ENCODE data around the gene XPNPEP2. TPM values are rescaled to one million over a fixed set of nuclear protein-coding genes. Genes with fewer than 3 reads are reported as not detected.

XPNPEP2 gene
- total RNA-seq, 2 donors from 2014 or later: 0.20 to 0.31 TPM

- H3K27ac ChIP-seq (ENCODE audit: low read depth, low read length): no peak overlapping the region
Observed at GRCh38 chrX:129719931-129720530, 18.7 kb upstream of the XPNPEP2 start.

DNA sequence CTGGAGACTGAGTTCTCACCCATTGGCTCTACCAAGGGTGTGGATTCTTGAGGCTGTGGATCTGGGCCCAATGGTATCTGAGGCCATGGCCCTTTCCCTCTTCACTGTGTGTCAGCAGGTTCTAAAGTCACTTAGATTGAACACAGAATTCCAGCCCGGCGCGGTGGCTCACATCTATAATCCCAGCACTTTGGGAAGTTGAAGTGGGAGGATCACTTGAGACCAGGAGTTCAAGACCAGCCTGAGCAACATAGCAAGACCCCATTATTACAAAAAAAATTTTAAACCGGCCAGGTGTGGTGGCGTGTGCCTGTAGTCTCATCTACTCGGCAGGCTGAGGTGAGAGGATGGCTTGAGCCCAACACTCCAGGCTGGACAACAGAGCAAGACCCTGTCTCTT lies 18.0 kb upstream of the XPNPEP2 start:
- Histone ChIP-seq H3K4me3 (ENCODE audit: low read length) (no peak overlapping the region), H3K27ac (ENCODE audit: low read depth, low read length) (no peak overlapping the region), H3K9ac (ENCODE audit: extremely low read depth, low read length, poor library complexity, severe bottlenecking) (no peak overlapping the region), H3K4me1 (ENCODE audit: control insufficient read depth, insufficient read depth, low read length) (no peaks in the 10 kb centered on the region), H3K9me3 (ENCODE audit: control insufficient read depth, low read length) (no peaks in the 10 kb centered on the region), H3K36me3 (ENCODE audit: control insufficient read depth, insufficient read depth, low read length) (no peaks in the 10 kb centered on the region), H3K27me3 (ENCODE audit: control insufficient read depth, insufficient read depth, low read length, poor library complexity, severe bottlenecking) (no peaks in the 10 kb centered on the region)
- Mint-ChIP-seq H3K9me3 (peaks cover 4% of the 10 kb centered on the region), H3K27ac (no peak overlapping the region), H3K4me1 (peaks cover 19% of the 10 kb centered on the region), H3K36me3 (ENCODE audit: low read depth) (no peaks in the 10 kb centered on the region), H3K27me3 (ENCODE audit: insufficient read depth) (no peaks in the 10 kb centered on the region), H3K4me3 (no peak overlapping the region)
- TF ChIP-seq, protein P1, sequence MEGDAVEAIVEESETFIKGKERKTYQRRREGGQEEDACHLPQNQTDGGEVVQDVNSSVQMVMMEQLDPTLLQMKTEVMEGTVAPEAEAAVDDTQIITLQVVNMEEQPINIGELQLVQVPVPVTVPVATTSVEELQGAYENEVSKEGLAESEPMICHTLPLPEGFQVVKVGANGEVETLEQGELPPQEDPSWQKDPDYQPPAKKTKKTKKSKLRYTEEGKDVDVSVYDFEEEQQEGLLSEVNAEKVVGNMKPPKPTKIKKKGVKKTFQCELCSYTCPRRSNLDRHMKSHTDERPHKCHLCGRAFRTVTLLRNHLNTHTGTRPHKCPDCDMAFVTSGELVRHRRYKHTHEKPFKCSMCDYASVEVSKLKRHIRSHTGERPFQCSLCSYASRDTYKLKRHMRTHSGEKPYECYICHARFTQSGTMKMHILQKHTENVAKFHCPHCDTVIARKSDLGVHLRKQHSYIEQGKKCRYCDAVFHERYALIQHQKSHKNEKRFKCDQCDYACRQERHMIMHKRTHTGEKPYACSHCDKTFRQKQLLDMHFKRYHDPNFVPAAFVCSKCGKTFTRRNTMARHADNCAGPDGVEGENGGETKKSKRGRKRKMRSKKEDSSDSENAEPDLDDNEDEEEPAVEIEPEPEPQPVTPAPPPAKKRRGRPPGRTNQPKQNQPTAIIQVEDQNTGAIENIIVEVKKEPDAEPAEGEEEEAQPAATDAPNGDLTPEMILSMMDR (conservative IDR thresholded peaks at IDR 0.05): no peak
- 92 to 100% methylated on average over 1 to 6 of the region's 6 CpGs for WGBS, 2 experiments (ENCODE audit: insufficient coverage in 1 of 2, insufficient read length in 1 of 2)
- DNase-seq: no peak

More at GRCh38 chrX:129719931-129720530, 18.7 kb upstream of the XPNPEP2 start:
- no peaks in the 10 kb centered on the region for H3K36me3 ChIP-seq (ENCODE audit: control insufficient read depth, insufficient read depth, low read length)
- Mint-ChIP-seq H3K36me3 (ENCODE audit: low read depth) (no peaks in the 10 kb centered on the region), H3K4me3 (no peak overlapping the region), H3K27me3 (ENCODE audit: insufficient read depth) (no peaks in the 10 kb centered on the region), H3K27ac (no peak overlapping the region), H3K4me1 (peaks cover 19% of the 10 kb centered on the region), H3K9me3 (peaks cover 4% of the 10 kb centered on the region)
- WGBS, 2 experiments (ENCODE audit: insufficient coverage in 1 of 2, insufficient read length in 1 of 2): 57 to 78% methylated on average over 2 to 9 of the region's 11 CpGs
- peak; percentile 51 for DNase-seq
- H3K9ac ChIP-seq (ENCODE audit: extremely low read depth, low read length, poor library complexity, severe bottlenecking): no peak overlapping the region
- no peaks in the 10 kb centered on the region for H3K27me3 ChIP-seq (ENCODE audit: control insufficient read depth, insufficient read depth, low read length, poor library complexity, severe bottlenecking)
- TF ChIP-seq, protein P1 (conservative IDR thresholded peaks at IDR 0.05): no peak
- no peaks in the 10 kb centered on the region for H3K9me3 ChIP-seq (ENCODE audit: control insufficient read depth, low read length)
- H3K4me1 ChIP-seq (ENCODE audit: control insufficient read depth, insufficient read depth, low read length): no peaks in the 10 kb centered on the region
- H3K4me3 ChIP-seq (ENCODE audit: low read length): no peak overlapping the region

- peaks cover 4% of the 10 kb centered on the region for H3K9me3 Mint-ChIP-seq
- H3K36me3 Mint-ChIP-seq (ENCODE audit: low read depth): no peaks in the 10 kb centered on the region
- Histone ChIP-seq H3K4me1 (ENCODE audit: control insufficient read depth, insufficient read depth, low read length) (no peaks in the 10 kb centered on the region), H3K4me3 (ENCODE audit: low read length) (no peak overlapping the region), H3K27me3 (ENCODE audit: control insufficient read depth, insufficient read depth, low read length, poor library complexity, severe bottlenecking) (no peaks in the 10 kb centered on the region), H3K9ac (ENCODE audit: extremely low read depth, low read length, poor library complexity, severe bottlenecking) (no peak overlapping the region), H3K9me3 (ENCODE audit: control insufficient read depth, low read length) (no peaks in the 10 kb centered on the region), H3K36me3 (ENCODE audit: control insufficient read depth, insufficient read depth, low read length) (no peaks in the 10 kb centered on the region), H3K27ac (ENCODE audit: low read depth, low read length) (no peak overlapping the region)
- peaks cover 19% of the 10 kb centered on the region for H3K4me1 Mint-ChIP-seq
- DNase-seq: peak; percentile 9
- 80 to 97% methylated on average over 1 to 2 of the region's 2 CpGs for WGBS, 2 experiments (ENCODE audit: insufficient coverage in 1 of 2, insufficient read length in 1 of 2)
- no peaks in the 10 kb centered on the region for H3K27me3 Mint-ChIP-seq (ENCODE audit: insufficient read depth)
- TF ChIP-seq, protein P1 (conservative IDR thresholded peaks at IDR 0.05): no peak
- no peak overlapping the region for H3K4me3 Mint-ChIP-seq
- H3K27ac Mint-ChIP-seq: no peak overlapping the region
Observed at GRCh38 chrX:129721414-129721813, 17.4 kb upstream of the XPNPEP2 start.

Data from endodermal cell (in vitro differentiated cells).